ENCODE results near the gene RPL7L1. TPM values are rescaled to one million over a fixed set of nuclear protein-coding genes. Genes with fewer than 3 reads are reported as not detected.

The RPL7L1 gene
- total and polyA plus RNA-seq, 8 donors: 64.6 to 122 (median 111) TPM

GRCh38 chr6:42841844-42842584, 37.4 kb upstream of the RPL7L1 start:
- H3K9me3 ChIP-seq: no peaks in the 10 kb centered on the region
- TF ChIP-seq CTCF (IDR thresholded peaks at IDR 0.05): no peak
- H3K4me1 ChIP-seq: no peaks in the 10 kb centered on the region
- ATAC-seq (no peak), DNase-seq (no peak)
- H3K27me3 ChIP-seq: no peaks in the 10 kb centered on the region
- H3K4me3 ChIP-seq: no peak overlapping the region
- intact Hi-C loops (cut with DNase I): no loop called here
- peaks cover 0 to 21% of the 10 kb centered on the region in 2 donors for H3K36me3 ChIP-seq
- no peak overlapping the region for H3K27ac ChIP-seq

DNA sequence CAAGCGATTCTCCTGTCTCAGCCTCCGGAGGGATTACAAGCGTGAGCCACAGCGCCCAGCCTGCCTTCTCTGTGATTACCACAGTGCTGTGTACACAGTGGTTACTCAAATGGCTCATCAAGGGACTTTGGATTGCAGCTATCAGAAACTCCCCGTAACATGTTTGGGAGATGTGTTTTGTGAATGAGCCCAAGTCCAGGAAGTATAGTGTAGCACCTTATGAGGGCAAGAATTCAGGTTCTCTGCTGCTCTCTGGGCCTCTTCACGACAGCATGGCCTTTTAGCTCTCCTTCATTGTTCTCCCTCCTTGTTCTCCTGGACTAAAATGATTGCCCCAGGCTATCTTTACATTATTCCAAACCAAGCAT, 34.1 kb upstream of the RPL7L1 start:
- Histone ChIP-seq H3K27ac (no peak overlapping the region), H3K4me3 (no peak overlapping the region), H3K27me3 (no peaks in the 10 kb centered on the region), H3K36me3 (peaks cover 0 to 21% of the 10 kb centered on the region in 2 donors), H3K4me1 (no peaks in the 10 kb centered on the region), H3K9me3 (no peaks in the 10 kb centered on the region)
- no peak for TF ChIP-seq CTCF (IDR thresholded peaks at IDR 0.05)
- intact Hi-C loops (cut with DNase I): no loop called here
- ATAC-seq: no peak
- DNase-seq: no peak

DNA sequence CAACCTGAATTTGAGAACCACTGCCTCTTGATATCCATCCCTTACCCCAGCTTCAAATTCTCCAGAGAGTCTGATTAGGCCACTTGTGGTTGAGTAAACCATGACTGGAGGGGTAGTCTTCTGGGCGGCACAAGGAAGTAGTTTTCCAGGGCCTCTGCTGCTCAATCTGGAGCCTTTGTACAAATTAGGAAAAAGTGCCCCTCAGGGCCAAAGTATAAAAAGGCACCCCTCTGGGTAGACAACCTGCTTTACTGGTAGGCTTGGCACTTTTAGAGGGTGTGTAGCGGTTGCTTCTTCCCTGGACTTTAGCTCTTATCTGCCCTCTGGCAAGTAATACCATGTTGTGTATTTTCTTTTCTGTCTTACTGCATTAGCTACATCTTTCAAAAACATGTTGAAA, 32.9 kb upstream of the RPL7L1 start:
- Histone ChIP-seq H3K4me3 (no peak overlapping the region), H3K27ac (no peak overlapping the region), H3K36me3 (peaks cover 0 to 22% of the 10 kb centered on the region in 2 donors), H3K27me3 (no peaks in the 10 kb centered on the region), H3K4me1 (no peaks in the 10 kb centered on the region), H3K9me3 (no peaks in the 10 kb centered on the region)
- no peak for TF ChIP-seq CTCF (IDR thresholded peaks at IDR 0.05)
- peak; percentile 50 for ATAC-seq
- intact Hi-C loops (cut with DNase I): no loop called here
- DNase-seq: no peak

DNA sequence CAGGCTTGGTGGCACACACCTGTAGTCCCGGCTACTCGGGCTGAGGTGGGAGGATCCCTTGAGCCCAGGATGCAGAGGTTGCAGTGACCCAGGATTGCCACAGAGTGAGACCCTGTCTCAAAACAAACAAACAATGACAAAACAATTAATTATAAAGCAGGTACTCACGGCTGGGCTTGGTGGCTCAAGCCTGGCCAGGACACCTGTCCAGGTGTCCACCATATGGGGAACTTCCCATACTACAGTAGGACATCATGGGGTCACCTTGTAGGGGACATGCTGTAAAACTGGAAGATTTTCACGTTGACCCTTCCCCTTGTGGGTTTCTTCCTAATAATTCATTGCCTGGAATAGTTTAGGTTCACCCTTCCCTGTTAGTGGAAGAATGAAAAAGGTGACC, 30.7 kb upstream of the RPL7L1 start:
- H3K9me3 ChIP-seq: no peaks in the 10 kb centered on the region
- H3K27ac ChIP-seq: no peak overlapping the region
- H3K4me1 ChIP-seq: no peaks in the 10 kb centered on the region
- DNase-seq (no peak), ATAC-seq (no peak)
- peaks cover 0 to 44% of the 10 kb centered on the region in 2 donors for H3K36me3 ChIP-seq
- no peaks in the 10 kb centered on the region for H3K27me3 ChIP-seq
- intact Hi-C loops (cut with DNase I): no loop called here
- no peak overlapping the region for H3K4me3 ChIP-seq
- TF ChIP-seq CTCF (IDR thresholded peaks at IDR 0.05): no peak

DNA sequence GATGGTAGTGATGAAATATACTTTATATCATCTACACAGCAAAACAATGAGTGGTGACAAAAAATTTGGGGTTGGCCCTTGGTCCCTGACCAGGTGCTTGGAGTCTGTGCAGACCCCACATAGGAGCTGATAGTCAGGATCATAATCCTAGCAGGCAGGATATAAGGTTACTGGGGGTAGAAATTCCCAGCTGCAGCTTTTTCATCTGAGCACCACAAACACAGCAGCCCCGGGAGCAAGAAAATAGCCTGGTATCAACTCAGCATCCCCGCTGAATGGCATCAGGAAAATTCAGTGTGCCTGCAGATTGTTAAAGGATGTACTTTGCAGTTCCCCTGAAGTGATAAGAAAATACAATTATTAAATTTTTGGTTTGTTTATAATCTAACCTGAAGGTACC, 27.8 kb upstream of the RPL7L1 start:
- Histone ChIP-seq H3K4me3 (no peak overlapping the region), H3K9me3 (no peaks in the 10 kb centered on the region), H3K36me3 (peaks cover 0 to 58% of the 10 kb centered on the region in 2 donors), H3K27me3 (no peaks in the 10 kb centered on the region), H3K27ac (no peak overlapping the region), H3K4me1 (no peaks in the 10 kb centered on the region)
- intact Hi-C loops (cut with DNase I): no loop called here
- no peak for TF ChIP-seq CTCF (IDR thresholded peaks at IDR 0.05)
- no peak for DNase-seq
- no peak for ATAC-seq

Data from left lung (tissue), 10 donors.